ENCODE results near the gene A2ML1. TPM values are rescaled to one million over a fixed set of nuclear protein-coding genes. Genes with fewer than 3 reads are reported as not detected.
"Not testable (repeated sequence)": the region's sequence is repeated elsewhere in the genome, so short reads cannot be mapped to it uniquely, and the experiment has no call there.

A2ML1 gene
- total RNA-seq, 2 donors from 2014 or later, result 0.27 TPM; not detected in 1

DNA sequence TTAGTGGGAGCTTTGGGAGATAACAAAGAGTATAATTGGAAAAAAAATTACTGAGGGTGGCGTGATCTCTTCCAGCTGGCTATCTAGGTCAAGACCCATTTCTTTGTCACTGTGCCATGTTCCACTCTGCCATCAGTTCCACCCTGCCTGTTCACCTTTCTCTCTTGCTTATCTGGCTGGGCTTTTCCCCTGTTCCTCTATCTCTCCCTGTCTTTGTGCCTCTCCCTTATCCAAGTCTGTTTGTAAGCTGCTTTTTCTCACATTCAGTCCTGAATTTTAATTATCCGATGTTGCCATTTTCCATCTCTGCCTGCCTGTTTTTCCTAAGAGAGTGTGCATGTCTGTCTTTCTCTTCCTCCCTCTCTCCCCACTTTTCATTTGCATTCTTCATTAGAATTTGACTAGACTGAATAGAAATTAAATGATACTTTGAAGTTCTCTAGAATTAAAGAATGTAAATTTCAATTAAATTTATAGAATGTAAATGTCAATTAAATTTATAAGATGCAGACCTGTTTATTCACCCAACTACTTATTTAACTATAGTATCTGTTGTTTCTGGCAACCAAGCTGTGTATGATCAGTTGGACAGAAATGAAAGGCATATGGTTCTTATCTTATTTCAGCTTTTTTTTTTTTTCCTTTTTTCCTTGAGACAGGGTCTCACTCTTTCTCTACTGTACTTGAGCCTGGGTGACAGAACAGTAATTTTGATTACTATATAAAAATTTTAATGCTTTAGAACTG is 40.9 kb upstream of the A2ML1 start:
- DNase-seq (ENCODE audit: low spot score) (no peak), ATAC-seq (ENCODE audit: insufficient number of reproducible peaks, low FRiP score, low read depth) (no peak)
- no peaks in the 10 kb centered on the region for H3K9me3 ChIP-seq
- H3K27me3 ChIP-seq (replicated peaks; ENCODE audit: insufficient read depth), result no peaks in the 10 kb centered on the region
- H3K4me1 ChIP-seq (ENCODE audit: control insufficient read depth in 1 of 2, low read depth in 2 of 2), result peaks cover 29 to 57% of the 10 kb centered on the region in 2 donors
- TF ChIP-seq CTCF (IDR thresholded peaks at IDR 0.05), result no peak
- no peak overlapping the region for H3K4me3 ChIP-seq
- H3K27ac ChIP-seq, result peak overlapping the region in 1 of 2 donors; percentile 51
- H3K36me3 ChIP-seq, result no peaks in the 10 kb centered on the region

GRCh38 chr12:8784290-8784888 is 38.0 kb upstream of the A2ML1 start:
- ATAC-seq (ENCODE audit: insufficient number of reproducible peaks, low FRiP score, low read depth) (no peak), DNase-seq (ENCODE audit: low spot score) (no peak)
- no peak overlapping the region for H3K27ac ChIP-seq
- no peaks in the 10 kb centered on the region for H3K36me3 ChIP-seq
- H3K9me3 ChIP-seq, result no peaks in the 10 kb centered on the region
- H3K4me3 ChIP-seq, result no peak overlapping the region
- no peaks in the 10 kb centered on the region for H3K27me3 ChIP-seq (replicated peaks; ENCODE audit: insufficient read depth)
- TF ChIP-seq CTCF (IDR thresholded peaks at IDR 0.05), result no peak
- peaks cover 13 to 29% of the 10 kb centered on the region in 2 donors for H3K4me1 ChIP-seq (ENCODE audit: control insufficient read depth in 1 of 2, low read depth in 2 of 2)

- DNase-seq (ENCODE audit: low spot score) (no peak), ATAC-seq (ENCODE audit: insufficient number of reproducible peaks, low FRiP score, low read depth) (no peak)
- Histone ChIP-seq H3K36me3 (no peaks in the 10 kb centered on the region), H3K4me1 (ENCODE audit: control insufficient read depth in 1 of 2, low read depth in 2 of 2) (peaks cover 2 to 18% of the 10 kb centered on the region in 2 donors), H3K27ac (no peak overlapping the region), H3K9me3 (no peaks in the 10 kb centered on the region), H3K4me3 (no peak overlapping the region), H3K27me3 (replicated peaks; ENCODE audit: insufficient read depth) (no peaks in the 10 kb centered on the region)
- no peak for TF ChIP-seq CTCF (IDR thresholded peaks at IDR 0.05)
Measured at GRCh38 chr12:8785499-8785898, 36.9 kb upstream of the A2ML1 start.

- not testable (repeated sequence) for H3K27me3 ChIP-seq (replicated peaks; ENCODE audit: insufficient read depth); H3K4me1 ChIP-seq (ENCODE audit: control insufficient read depth in 1 of 2, low read depth in 2 of 2); H3K9me3 ChIP-seq; H3K4me3 ChIP-seq; H3K27ac ChIP-seq; H3K36me3 ChIP-seq; DNase-seq (ENCODE audit: low spot score); ATAC-seq (ENCODE audit: insufficient number of reproducible peaks, low FRiP score, low read depth)
Measured at GRCh38 chr12:8787206-8787605, 35.2 kb upstream of the A2ML1 start.

- not testable (repeated sequence) for DNase-seq (ENCODE audit: low spot score); ATAC-seq (ENCODE audit: insufficient number of reproducible peaks, low FRiP score, low read depth); H3K27me3 ChIP-seq (replicated peaks; ENCODE audit: insufficient read depth); H3K36me3 ChIP-seq; H3K9me3 ChIP-seq; H3K4me1 ChIP-seq (ENCODE audit: control insufficient read depth in 1 of 2, low read depth in 2 of 2); H3K27ac ChIP-seq
- H3K4me3 ChIP-seq, result peak overlapping the region; percentile 55
Measured at GRCh38 chr12:8788706-8789105, 33.7 kb upstream of the A2ML1 start.

- DNase-seq (ENCODE audit: low spot score); H3K36me3 ChIP-seq; ATAC-seq (ENCODE audit: insufficient number of reproducible peaks, low FRiP score, low read depth); H3K27ac ChIP-seq; H3K27me3 ChIP-seq (replicated peaks; ENCODE audit: insufficient read depth); H3K9me3 ChIP-seq; H3K4me1 ChIP-seq (ENCODE audit: control insufficient read depth in 1 of 2, low read depth in 2 of 2): not testable (repeated sequence)
- H3K4me3 ChIP-seq, result peak overlapping the region; percentile 55
Measured at GRCh38 chr12:8789341-8790013, 32.9 kb upstream of the A2ML1 start.

- H3K27ac ChIP-seq; H3K36me3 ChIP-seq; DNase-seq (ENCODE audit: low spot score); ATAC-seq (ENCODE audit: insufficient number of reproducible peaks, low FRiP score, low read depth); H3K4me3 ChIP-seq; H3K27me3 ChIP-seq (replicated peaks; ENCODE audit: insufficient read depth); H3K9me3 ChIP-seq; H3K4me1 ChIP-seq (ENCODE audit: control insufficient read depth in 1 of 2, low read depth in 2 of 2): not testable (repeated sequence)
Measured at GRCh38 chr12:8793226-8793625, 29.2 kb upstream of the A2ML1 start.

- H3K36me3 ChIP-seq; H3K4me1 ChIP-seq (ENCODE audit: control insufficient read depth in 1 of 2, low read depth in 2 of 2); DNase-seq (ENCODE audit: low spot score); H3K4me3 ChIP-seq; H3K27me3 ChIP-seq (replicated peaks; ENCODE audit: insufficient read depth); H3K27ac ChIP-seq; H3K9me3 ChIP-seq; ATAC-seq (ENCODE audit: insufficient number of reproducible peaks, low FRiP score, low read depth): not testable (repeated sequence)
Measured at GRCh38 chr12:8794611-8795010, 27.8 kb upstream of the A2ML1 start.

Data from thoracic aorta (tissue), 2 donors.